ENCODE data around the gene XAB2. TPM values are rescaled to one million over a fixed set of nuclear protein-coding genes. Genes with fewer than 3 reads are reported as not detected.
"Not testable (repeated sequence)": the region's sequence is repeated elsewhere in the genome, so short reads cannot be mapped to it uniquely, and the experiment has no call there.

The XAB2 gene
- total RNA-seq, 4 donors from 2014 or later, result 22.5 to 37.0 (median 27.8) TPM

GRCh38 chr19:7650148-7650547 lies 20.8 kb upstream of the XAB2 start:
- TF ChIP-seq CTCF (IDR thresholded peaks at IDR 0.05), result no peak
- no peak for DNase-seq (ENCODE audit: low spot score)
- ATAC-seq (ENCODE audit: low FRiP score), result no peak

- DNase-seq (ENCODE audit: low spot score) (no peak), ATAC-seq (ENCODE audit: low FRiP score) (no peak)
- no peak for TF ChIP-seq CTCF (IDR thresholded peaks at IDR 0.05)
Observed at GRCh38 chr19:7648265-7649014, 19.1 kb upstream of the XAB2 start.

GRCh38 chr19:7647156-7647555 lies 17.8 kb upstream of the XAB2 start:
- TF ChIP-seq CTCF (IDR thresholded peaks at IDR 0.05), result no peak
- ATAC-seq (ENCODE audit: low FRiP score) (no peak), DNase-seq (ENCODE audit: low spot score) (no peak)

- TF ChIP-seq CTCF (IDR thresholded peaks at IDR 0.05), result no peak
- no peak for ATAC-seq (ENCODE audit: low FRiP score)
- no peak for DNase-seq (ENCODE audit: low spot score)
Observed at GRCh38 chr19:7646426-7646700, 17.0 kb upstream of the XAB2 start.

GRCh38 chr19:7645656-7646425 lies 16.5 kb upstream of the XAB2 start:
- ATAC-seq (ENCODE audit: low FRiP score) (no peak), DNase-seq (ENCODE audit: low spot score) (no peak)
- TF ChIP-seq CTCF (IDR thresholded peaks at IDR 0.05), result no peak

GRCh38 chr19:7645163-7645562 lies 15.8 kb upstream of the XAB2 start:
- DNase-seq (ENCODE audit: low spot score) (no peak), ATAC-seq (ENCODE audit: low FRiP score) (peak; percentile 29)
- TF ChIP-seq CTCF (IDR thresholded peaks at IDR 0.05), result no peak

- no peak for DNase-seq (ENCODE audit: low spot score)
- no peak for ATAC-seq (ENCODE audit: low FRiP score)
- no peak for TF ChIP-seq CTCF (IDR thresholded peaks at IDR 0.05)
Observed at GRCh38 chr19:7644550-7644877, 15.2 kb upstream of the XAB2 start.

GRCh38 chr19:7643629-7644549 lies 14.5 kb upstream of the XAB2 start:
- DNase-seq (ENCODE audit: low spot score); ATAC-seq (ENCODE audit: low FRiP score): not testable (repeated sequence)

Data from omental fat pad (tissue), 4 donors.